ENCODE measurements around the gene DCAF10.
A peak's percentile ranks its signal among the peaks of the same experiment; 100 is the strongest.
"Not testable (repeated sequence)": the region's sequence is repeated elsewhere in the genome, so short reads cannot be mapped to it uniquely, and the experiment has no call there.

Gene DCAF10

GRCh38 chr9:37800631-37801286, at the start of gene DCAF10:
DCAF10 (plus strand) TSS chr9:37800797; CDS start chr9:37800867, 70 bp downstream.
- peak; percentile 86 for DNase-seq

GRCh38 chr9:37751186-37751585, 49.4 kb upstream of the DCAF10 start:
- DNase-seq, result no peak

GRCh38 chr9:37751704-37752103, 48.9 kb upstream of the DCAF10 start:
- DNase-seq, result not testable (repeated sequence)

GRCh38 chr9:37752112-37752511, 48.5 kb upstream of the DCAF10 start:
- not testable (repeated sequence) for DNase-seq

- no peak for DNase-seq
Measured at GRCh38 chr9:37752642-37753488, 47.7 kb upstream of the DCAF10 start.

- DNase-seq, result peak; percentile 61
Measured at GRCh38 chr9:37753489-37754190, 47.0 kb upstream of the DCAF10 start, which contains the start of gene TRMT10B. TRMT10B (plus strand) TSS chr9:37753805; CDS start chr9:37761932, 8,127 bp downstream.

GRCh38 chr9:37758747-37759146, 41.9 kb upstream of the DCAF10 start:
- no peak for DNase-seq

- DNase-seq, result no peak
Measured at GRCh38 chr9:37760416-37761161, 40.0 kb upstream of the DCAF10 start.

GRCh38 chr9:37761511-37761910, 39.1 kb upstream of the DCAF10 start:
- DNase-seq, result no peak

GRCh38 chr9:37765263-37765662, 35.3 kb upstream of the DCAF10 start:
- DNase-seq, result not testable (repeated sequence)

GRCh38 chr9:37769306-37769705, 31.3 kb upstream of the DCAF10 start:
- no peak for DNase-seq

GRCh38 chr9:37769995-37770394, 30.6 kb upstream of the DCAF10 start:
- DNase-seq, result no peak

- no peak for DNase-seq
Measured at GRCh38 chr9:37775216-37775919, 25.2 kb upstream of the DCAF10 start.

- DNase-seq, result no peak
Measured at GRCh38 chr9:37776328-37776727, 24.3 kb upstream of the DCAF10 start.

- no peak for DNase-seq
Measured at GRCh38 chr9:37778534-37778933, 22.1 kb upstream of the DCAF10 start.

- DNase-seq, result no peak
Measured at GRCh38 chr9:37784291-37784615, 16.3 kb upstream of the DCAF10 start.

- peak; percentile 77 for DNase-seq
Measured at GRCh38 chr9:37784616-37785483, 15.7 kb upstream of the DCAF10 start, which contains the start of gene EXOSC3. EXOSC3 (minus strand) TSS chr9:37785064; CDS start chr9:37785044, 20 bp downstream.

- no peak for DNase-seq
Measured at GRCh38 chr9:37787059-37787458, 13.5 kb upstream of the DCAF10 start.

- no peak for DNase-seq
Measured at GRCh38 chr9:37788332-37788731, 12.3 kb upstream of the DCAF10 start.

- no peak for DNase-seq
Measured at GRCh38 chr9:37790096-37790495, 10.5 kb upstream of the DCAF10 start.

GRCh38 chr9:37792122-37792521, 8.5 kb upstream of the DCAF10 start:
- no peak for DNase-seq

All from activated CD4-positive, alpha-beta T cell treated with anti-CD3 and anti-CD28 coated beads, Interleukin-2, amount 50 U/mL, for 1 hour (primary cell).